ENCODE data around the gene COMTD1. TPM values are rescaled to one million over a fixed set of nuclear protein-coding genes. Genes with fewer than 3 reads are reported as not detected.
"Not testable (repeated sequence)": the region's sequence is repeated elsewhere in the genome, so short reads cannot be mapped to it uniquely, and the experiment has no call there.

The COMTD1 gene
- total RNA-seq, 1 donor from 2014 or later: 22.0 TPM

DNA sequence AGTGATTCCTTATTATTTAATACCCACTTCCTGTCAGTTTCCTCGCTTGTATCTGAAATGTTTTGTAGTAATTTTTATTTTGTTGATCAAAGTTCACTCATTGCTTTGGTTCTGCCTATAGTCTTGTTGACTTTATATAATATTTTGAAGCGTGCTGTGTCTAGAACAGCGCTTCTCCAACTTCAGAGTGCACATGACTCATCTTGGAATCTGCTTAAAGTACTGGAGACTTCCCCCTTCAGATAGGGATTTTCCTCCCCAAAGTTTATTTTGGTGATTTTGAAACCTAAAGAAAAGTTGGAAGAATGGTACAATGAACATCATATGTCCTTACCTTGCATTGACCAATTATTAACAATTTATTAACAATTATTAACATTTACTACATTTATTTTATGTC is 5.8 kb downstream of the COMTD1 start:
- H3K36me3 ChIP-seq (ENCODE audit: control insufficient read depth, insufficient read depth, low read length): peaks cover 3% of the 10 kb centered on the region
- TF ChIP-seq, protein P1, sequence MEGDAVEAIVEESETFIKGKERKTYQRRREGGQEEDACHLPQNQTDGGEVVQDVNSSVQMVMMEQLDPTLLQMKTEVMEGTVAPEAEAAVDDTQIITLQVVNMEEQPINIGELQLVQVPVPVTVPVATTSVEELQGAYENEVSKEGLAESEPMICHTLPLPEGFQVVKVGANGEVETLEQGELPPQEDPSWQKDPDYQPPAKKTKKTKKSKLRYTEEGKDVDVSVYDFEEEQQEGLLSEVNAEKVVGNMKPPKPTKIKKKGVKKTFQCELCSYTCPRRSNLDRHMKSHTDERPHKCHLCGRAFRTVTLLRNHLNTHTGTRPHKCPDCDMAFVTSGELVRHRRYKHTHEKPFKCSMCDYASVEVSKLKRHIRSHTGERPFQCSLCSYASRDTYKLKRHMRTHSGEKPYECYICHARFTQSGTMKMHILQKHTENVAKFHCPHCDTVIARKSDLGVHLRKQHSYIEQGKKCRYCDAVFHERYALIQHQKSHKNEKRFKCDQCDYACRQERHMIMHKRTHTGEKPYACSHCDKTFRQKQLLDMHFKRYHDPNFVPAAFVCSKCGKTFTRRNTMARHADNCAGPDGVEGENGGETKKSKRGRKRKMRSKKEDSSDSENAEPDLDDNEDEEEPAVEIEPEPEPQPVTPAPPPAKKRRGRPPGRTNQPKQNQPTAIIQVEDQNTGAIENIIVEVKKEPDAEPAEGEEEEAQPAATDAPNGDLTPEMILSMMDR (IDR thresholded peaks at IDR 0.05; ENCODE audit: insufficient read depth, low read length, poor library complexity, severe bottlenecking): no peak
- DNase-seq (ENCODE audit: low read depth): no peak

DNA sequence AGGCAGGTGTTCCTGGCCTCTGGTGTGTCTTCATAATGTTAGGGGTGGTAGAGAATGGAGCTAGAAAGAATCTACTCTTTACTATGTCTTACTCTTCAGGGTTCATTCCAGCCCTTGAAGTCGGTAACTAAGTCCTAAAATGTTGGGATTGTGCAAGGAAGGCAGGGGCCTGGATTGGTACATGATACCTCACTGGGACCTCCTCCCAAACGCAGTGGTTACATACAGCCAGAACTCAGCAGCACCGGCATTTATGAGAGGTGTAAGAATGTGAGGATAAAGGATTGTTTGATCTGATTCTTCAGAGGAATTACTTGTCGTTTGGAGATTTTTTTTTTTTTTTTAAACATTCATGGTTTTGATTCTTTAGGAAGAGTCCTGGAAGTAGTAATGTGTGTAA is 6.9 kb downstream of the COMTD1 start:
- DNase-seq (ENCODE audit: low read depth): no peak
- H3K36me3 ChIP-seq (ENCODE audit: control insufficient read depth, insufficient read depth, low read length): peaks cover 3% of the 10 kb centered on the region
- TF ChIP-seq, protein P1 (IDR thresholded peaks at IDR 0.05; ENCODE audit: insufficient read depth, low read length, poor library complexity, severe bottlenecking): no peak

More for the DNA sequence above, 5.8 kb downstream of the COMTD1 start:
- no peak overlapping the region for H3K4me3 ChIP-seq (ENCODE audit: low read depth, low read length)
- no peaks in the 10 kb centered on the region for H3K27me3 ChIP-seq (ENCODE audit: control insufficient read depth, insufficient read depth, low read length)

DNA sequence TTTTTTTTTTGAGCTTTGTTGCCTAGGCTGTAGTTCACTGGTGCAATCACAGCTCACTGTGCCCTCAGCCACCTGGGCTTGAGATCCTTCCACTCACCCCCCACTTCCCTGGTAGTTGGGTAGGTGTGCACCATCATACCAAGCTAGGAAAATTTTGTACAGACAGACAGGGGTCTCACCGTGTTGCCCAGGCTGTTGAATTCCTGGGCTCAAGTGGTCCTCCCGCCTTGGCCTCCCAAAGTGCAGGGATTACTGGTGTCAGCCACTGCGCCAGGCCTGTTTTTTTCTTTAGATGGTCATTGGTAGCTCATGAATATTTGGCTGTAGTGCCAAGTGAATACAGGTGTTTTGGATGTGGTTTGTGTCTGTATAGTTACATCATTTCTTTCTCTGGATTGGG is 7.5 kb downstream of the COMTD1 start:
- H3K4me3 ChIP-seq (ENCODE audit: low read depth, low read length): no peak overlapping the region
- H3K36me3 ChIP-seq (ENCODE audit: control insufficient read depth, insufficient read depth, low read length): peaks cover 3% of the 10 kb centered on the region
- TF ChIP-seq, protein P1 (IDR thresholded peaks at IDR 0.05; ENCODE audit: insufficient read depth, low read length, poor library complexity, severe bottlenecking): no peak
- DNase-seq (ENCODE audit: low read depth): no peak
- no peaks in the 10 kb centered on the region for H3K27me3 ChIP-seq (ENCODE audit: control insufficient read depth, insufficient read depth, low read length)

More for the DNA sequence above, 6.9 kb downstream of the COMTD1 start:
- Histone ChIP-seq H3K27me3 (ENCODE audit: control insufficient read depth, insufficient read depth, low read length) (no peaks in the 10 kb centered on the region), H3K4me3 (ENCODE audit: low read depth, low read length) (no peak overlapping the region)

DNA sequence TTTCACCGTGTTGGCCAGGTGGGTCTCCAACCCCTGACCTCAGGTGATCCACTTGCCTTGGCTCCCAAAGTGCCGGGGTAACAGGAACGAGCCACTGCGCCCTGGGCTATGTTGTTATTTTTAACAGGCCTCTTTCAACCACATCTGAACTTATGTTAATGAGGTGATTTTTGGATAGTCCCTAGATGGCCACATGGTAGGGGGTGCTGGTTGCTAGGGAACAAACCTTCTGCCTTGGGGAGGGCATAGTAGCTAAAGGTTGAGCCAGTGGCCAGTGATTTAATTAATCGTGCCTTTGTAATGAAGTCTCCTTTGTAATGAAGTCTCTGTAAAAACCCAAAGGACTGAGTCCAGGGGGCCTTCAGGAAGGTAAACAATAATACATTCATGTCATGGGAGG is 9.1 kb downstream of the COMTD1 start:
- no peak overlapping the region for H3K4me3 ChIP-seq (ENCODE audit: low read depth, low read length)
- H3K27me3 ChIP-seq (ENCODE audit: control insufficient read depth, insufficient read depth, low read length): no peaks in the 10 kb centered on the region
- H3K36me3 ChIP-seq (ENCODE audit: control insufficient read depth, insufficient read depth, low read length): peaks cover 1% of the 10 kb centered on the region
- TF ChIP-seq, protein P1 (IDR thresholded peaks at IDR 0.05; ENCODE audit: insufficient read depth, low read length, poor library complexity, severe bottlenecking): no peak
- no peak for DNase-seq (ENCODE audit: low read depth)

DNA sequence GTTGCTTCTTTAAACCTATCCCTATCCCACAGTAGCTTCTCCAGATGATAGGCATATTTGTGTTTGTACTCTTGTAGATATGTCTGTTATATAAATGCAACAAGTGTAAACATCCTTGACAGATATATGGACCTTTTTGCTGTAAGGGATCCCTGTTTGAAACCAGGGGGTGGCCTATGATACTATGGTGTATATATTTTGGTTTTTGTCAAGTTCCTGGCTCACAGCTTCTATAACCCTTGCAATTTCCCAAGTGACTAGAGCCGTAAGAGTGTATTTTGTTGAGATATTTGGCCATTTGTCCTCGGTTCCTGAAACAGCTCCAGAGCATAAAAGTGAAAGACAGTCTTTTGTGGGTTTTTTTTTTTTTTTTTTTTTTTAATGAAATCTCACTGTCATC is 9.7 kb downstream of the COMTD1 start:
- DNase-seq (ENCODE audit: low read depth): no peak
- Histone ChIP-seq H3K4me3 (ENCODE audit: low read depth, low read length) (no peak overlapping the region), H3K36me3 (ENCODE audit: control insufficient read depth, insufficient read depth, low read length) (peaks cover 1% of the 10 kb centered on the region), H3K27me3 (ENCODE audit: control insufficient read depth, insufficient read depth, low read length) (no peaks in the 10 kb centered on the region)
- TF ChIP-seq, protein P1 (IDR thresholded peaks at IDR 0.05; ENCODE audit: insufficient read depth, low read length, poor library complexity, severe bottlenecking): no peak

DNA sequence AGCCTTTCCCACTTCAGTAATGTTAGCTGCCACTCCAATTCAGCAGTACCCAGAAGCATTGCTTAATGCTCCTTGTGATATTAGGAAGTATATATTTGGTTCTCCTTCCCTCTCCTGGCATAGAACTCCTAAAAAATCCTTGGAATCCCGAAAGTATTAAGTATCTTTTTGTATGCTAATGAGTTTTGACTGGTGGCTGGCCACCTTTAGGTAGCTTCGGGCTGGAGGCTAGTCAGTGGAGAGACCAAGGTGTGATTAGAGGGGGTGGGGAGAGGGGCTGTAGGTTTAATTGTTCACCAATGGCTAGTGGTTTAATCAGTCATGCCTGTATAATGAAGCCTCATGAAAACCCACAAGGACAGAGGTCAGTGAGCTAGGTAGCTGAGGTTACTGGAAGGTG is 12.2 kb downstream of the COMTD1 start:
- Histone ChIP-seq H3K27me3 (ENCODE audit: control insufficient read depth, insufficient read depth, low read length) (no peaks in the 10 kb centered on the region), H3K36me3 (ENCODE audit: control insufficient read depth, insufficient read depth, low read length) (peaks cover 1% of the 10 kb centered on the region), H3K4me3 (ENCODE audit: low read depth, low read length) (no peak overlapping the region)
- no peak for DNase-seq (ENCODE audit: low read depth)
- TF ChIP-seq, protein P1 (IDR thresholded peaks at IDR 0.05; ENCODE audit: insufficient read depth, low read length, poor library complexity, severe bottlenecking): no peak

- not testable (repeated sequence) for H3K4me3 ChIP-seq (ENCODE audit: low read depth, low read length); DNase-seq (ENCODE audit: low read depth); H3K36me3 ChIP-seq (ENCODE audit: control insufficient read depth, insufficient read depth, low read length); H3K27me3 ChIP-seq (ENCODE audit: control insufficient read depth, insufficient read depth, low read length)
Observed at GRCh38 chr10:75221492-75221891, 14.3 kb downstream of the COMTD1 start.

Measured in kidney epithelial cell (primary cell).